Measurements from ENCODE around the gene MAST4.

Gene MAST4

GRCh38 chr5:67190861-67191260, 594.7 kb downstream of the MAST4 start:
- no peak for DNase-seq (ENCODE audit: low spot score)

DNA sequence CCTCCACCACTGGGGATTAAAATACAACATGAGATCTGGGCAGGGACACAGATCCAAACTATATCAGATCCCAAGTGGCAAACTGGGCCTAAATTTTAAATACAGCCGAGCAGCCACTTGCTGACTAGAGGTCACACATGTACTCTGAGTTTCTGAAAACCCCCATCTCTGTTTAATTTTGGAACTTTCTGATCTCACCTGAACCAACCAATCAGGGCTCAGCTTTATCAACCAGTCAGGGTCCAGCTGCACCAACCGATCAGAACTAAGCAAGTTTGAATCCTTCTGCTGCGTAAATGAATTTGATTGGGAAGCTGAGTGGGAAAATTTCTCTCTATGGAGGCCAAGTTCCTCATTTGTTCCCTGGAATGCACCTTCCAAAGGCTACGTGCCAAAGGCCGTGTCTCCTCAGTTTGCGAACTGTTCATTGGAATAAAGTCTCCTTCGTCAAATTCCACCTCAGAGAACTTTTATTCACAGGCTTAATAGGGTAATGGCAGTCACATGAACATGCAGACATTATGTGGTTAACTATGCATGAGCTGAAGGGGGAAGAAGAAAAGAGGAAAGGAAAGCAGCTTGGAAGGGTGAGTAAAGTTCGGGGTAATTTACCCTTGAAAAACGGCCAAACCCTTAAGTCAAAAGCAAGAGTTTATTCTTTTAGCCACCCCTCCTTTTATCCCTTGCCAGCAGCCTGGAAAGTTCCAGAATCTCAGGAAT, 596.7 kb downstream of the MAST4 start:
- DNase-seq (ENCODE audit: low spot score), result no peak

DNA sequence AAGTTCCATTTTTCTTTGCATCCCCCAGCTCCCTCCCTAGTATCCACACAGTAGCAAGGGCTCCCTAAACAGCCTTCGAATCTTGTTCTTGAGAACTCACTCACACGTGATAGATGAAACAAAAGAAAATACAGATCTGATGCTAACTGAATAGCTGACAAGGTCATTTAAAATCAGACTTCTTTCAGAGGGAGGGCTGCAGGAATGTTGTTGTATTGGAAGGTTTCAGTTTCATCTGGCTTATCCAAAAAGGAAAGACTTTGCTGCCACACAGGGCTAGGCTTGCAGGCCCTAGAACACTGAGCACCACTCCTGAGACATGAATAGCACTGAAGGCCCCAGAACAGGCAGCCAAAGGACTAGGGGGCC, 597.2 kb downstream of the MAST4 start:
- no peak for DNase-seq (ENCODE audit: low spot score)

DNA sequence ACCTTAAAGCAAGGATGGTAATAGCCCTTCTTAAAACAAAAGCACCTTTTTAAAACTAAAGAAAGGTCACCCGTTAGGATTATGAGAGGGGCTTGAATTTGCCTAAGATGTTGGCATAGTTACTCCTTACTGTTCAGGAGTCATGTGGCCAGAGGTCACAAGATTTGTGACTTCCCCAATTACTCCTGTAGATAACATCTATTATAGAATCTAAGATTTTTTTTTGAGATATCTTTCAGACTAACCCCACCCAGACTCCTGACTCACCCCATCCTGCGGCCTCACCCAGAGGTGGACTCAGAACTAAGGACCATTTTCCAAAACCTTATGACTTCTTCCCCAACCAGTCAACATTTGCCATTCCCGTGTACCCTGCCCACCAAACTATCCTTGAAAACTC, 598.0 kb downstream of the MAST4 start:
- DNase-seq (ENCODE audit: low spot score), result no peak

GRCh38 chr5:67195406-67196275, 599.4 kb downstream of the MAST4 start:
- no peak for DNase-seq (ENCODE audit: low spot score)

- no peak for DNase-seq (ENCODE audit: low spot score)
These were observed 600.4 kb downstream of the MAST4 start, which contains the start of gene CD180 for GRCh38 chr5:67196537-67197059. TSS of gene CD180 (minus strand) at chr5:67196799. CDS start at chr5:67196641, 158 bp downstream.

DNA sequence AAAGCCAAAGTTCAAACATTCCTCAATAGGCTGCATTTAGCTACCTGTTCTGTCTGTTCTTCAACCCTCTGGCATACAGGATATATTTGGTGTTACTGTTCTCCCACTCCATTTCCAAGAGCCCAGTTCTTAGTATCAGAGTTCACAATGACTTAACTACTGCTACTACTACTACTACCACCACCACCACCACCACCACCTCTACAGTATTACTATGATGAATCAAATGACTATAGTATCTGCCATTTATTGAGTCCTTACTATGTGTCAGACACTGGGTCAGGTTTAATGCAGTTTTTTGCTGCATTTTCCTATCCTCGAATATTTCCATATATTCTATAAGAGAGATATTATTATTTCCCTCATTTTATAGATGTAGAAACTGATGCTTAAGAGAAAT, 601.3 kb downstream of the MAST4 start:
- no peak for DNase-seq (ENCODE audit: low spot score)

GRCh38 chr5:67198917-67199316, 602.7 kb downstream of the MAST4 start:
- DNase-seq (ENCODE audit: low spot score), result no peak

DNA sequence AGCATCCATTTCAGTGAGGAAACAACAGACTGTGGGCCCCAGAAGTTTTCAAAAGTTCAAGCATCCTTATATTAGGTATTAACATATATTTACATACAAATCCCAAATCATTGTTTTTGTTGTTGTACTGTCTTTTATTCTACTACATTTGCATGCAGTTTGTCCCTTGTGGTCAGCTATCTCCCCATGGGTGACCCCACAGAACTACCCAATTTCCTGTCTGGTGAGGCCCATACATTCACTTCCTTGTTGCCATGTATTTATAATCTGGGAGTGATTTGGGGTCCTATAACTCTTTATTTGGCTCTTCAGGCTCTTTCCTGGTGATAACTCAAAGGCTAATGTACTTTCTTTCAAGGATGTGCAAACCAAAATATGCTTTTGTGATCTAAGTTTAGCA, 603.7 kb downstream of the MAST4 start:
- DNase-seq (ENCODE audit: low spot score), result no peak

GRCh38 chr5:67200809-67201562, 604.8 kb downstream of the MAST4 start:
- DNase-seq (ENCODE audit: low spot score), result no peak

- no peak for DNase-seq (ENCODE audit: low spot score)
These were observed 605.8 kb downstream of the MAST4 start for GRCh38 chr5:67201897-67202549.

GRCh38 chr5:67202828-67203227, 606.6 kb downstream of the MAST4 start:
- no peak for DNase-seq (ENCODE audit: low spot score)

DNA sequence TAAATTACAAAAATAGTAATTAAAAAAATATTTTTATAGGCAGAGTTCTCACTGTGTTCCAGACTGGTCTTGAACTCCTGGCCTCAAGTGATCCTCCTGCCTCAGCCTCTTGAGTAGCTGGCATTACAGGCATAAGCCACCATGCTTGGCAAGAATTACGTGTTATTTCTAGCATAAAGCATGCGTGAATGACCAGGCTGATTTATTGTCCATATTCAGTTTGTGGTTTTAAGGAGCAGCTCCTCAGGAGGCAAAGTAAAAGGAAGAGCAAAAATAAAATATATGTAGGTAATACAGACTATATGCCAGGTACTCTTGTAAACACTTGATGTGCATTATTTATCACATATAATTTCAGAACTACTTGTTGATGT, 607.5 kb downstream of the MAST4 start:
- no peak for DNase-seq (ENCODE audit: low spot score)

GRCh38 chr5:67204821-67205220, 608.6 kb downstream of the MAST4 start:
- no peak for DNase-seq (ENCODE audit: low spot score)

DNA sequence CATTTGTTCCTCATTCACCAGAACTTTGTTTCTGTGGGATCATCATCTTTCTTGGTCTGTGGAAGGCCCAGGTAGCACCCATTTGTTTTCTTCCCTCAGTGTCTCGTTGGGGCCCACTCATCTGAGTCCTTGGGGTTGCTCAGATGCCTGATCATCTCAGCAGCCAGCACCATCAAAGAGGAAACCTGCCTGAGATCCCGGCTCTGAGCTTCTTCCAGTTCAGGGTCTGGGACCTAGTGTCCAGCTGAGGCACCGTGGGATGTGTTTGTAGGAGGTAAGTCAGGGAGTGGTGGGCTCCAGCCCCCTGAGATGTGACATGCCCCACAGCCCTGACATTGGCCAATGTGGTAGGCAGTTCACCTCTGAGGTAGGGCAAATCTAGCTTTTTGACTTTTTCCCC, 609.8 kb downstream of the MAST4 start:
- no peak for DNase-seq (ENCODE audit: low spot score)

DNA sequence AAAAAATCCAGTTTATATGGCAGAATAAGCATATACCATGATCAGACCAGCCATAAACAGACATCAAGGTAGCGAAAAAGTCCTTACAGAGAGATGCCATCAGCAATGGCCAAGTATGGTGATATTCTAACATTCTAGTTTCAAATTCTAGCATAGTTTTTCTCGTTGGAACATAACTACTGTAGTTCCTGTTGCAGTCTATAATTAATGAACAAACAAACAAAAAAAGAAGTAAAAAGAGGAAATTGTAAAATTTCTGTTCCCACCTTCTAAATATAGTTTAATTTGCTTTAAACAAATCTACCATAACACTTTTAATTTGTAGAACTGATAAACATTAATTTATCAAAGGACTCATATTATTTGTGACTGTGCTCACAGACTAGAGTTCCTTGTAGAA, 610.3 kb downstream of the MAST4 start:
- DNase-seq (ENCODE audit: low spot score), result no peak

DNA sequence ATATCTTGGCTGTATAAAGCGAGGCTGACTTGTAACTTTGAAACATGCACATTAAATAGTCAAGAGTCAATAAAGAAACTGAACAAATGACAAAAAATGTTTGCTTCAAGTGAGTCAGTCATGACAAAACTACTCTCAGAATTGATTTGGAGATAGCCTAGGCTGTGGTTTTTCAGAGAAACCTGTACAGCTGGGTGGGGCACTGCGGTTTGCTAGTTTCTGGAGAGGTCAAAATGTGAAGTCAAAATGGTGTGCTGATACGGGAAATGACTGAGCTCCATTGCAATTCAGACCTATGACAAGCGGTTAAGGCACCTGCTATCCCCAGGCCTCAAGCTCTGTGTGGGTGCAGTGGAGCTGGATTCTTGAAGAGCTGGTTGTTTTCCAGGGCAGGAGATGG, 610.7 kb downstream of the MAST4 start:
- DNase-seq (ENCODE audit: low spot score), result no peak

GRCh38 chr5:67208403-67208802, 612.2 kb downstream of the MAST4 start:
- DNase-seq (ENCODE audit: low spot score), result no peak

- DNase-seq (ENCODE audit: low spot score), result peak; percentile 82
These were observed 613.1 kb downstream of the MAST4 start for GRCh38 chr5:67209141-67209771.

DNA sequence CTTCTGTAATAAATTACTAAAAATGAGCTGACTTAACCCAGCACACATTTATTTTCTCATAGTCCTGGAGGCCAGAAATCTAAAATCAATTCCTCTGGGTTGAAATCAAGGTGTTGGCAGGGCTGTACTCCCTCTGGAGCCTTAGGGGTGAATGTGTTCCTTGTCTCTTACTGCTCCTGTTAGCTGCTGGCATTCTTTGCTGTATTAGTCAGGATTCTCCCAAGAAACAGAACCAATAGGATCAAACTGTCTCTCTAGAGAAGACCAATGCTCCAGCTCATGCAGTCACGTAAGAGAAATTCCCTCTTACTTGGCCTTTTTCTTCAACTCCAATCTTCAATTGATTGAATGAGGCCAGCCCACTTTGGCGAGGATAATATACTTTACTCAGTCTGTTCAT, 615.7 kb downstream of the MAST4 start:
- peak; percentile 46 for DNase-seq (ENCODE audit: low spot score)

- DNase-seq (ENCODE audit: low spot score), result no peak
These were observed 617.8 kb downstream of the MAST4 start for GRCh38 chr5:67214036-67214435.

Measured in AG20443 (cell line).